HUES6 (cell line): ENCODE measurements around the gene GAGE12J.
"Not testable (repeated sequence)": the region's sequence is repeated elsewhere in the genome, so short reads cannot be mapped to it uniquely, and the experiment has no call there.

Experiments
- H3K27ac ChIP-seq: 2 replicates; pipeline ENCODE4 v1.7.0; 2013; ENCODE audit warnings: low read depth, mild to moderate bottlenecking, low read length, inconsistent platforms
- H3K27me3 ChIP-seq: 2 replicates; pipeline ENCODE4 v1.6.1; 2013; ENCODE audit warnings: low read length; ENCODE audit not compliant: control insufficient read depth, insufficient read depth
- H3K36me3 ChIP-seq: 2 replicates; pipeline ENCODE4 v1.6.1; 2013; ENCODE audit warnings: low read length; ENCODE audit not compliant: control insufficient read depth, insufficient read depth
- H3K4me1 ChIP-seq: 2 replicates; pipeline ENCODE4 v1.6.1; 2013; ENCODE audit warnings: low read length; ENCODE audit not compliant: control insufficient read depth, insufficient read depth
- H3K4me3 ChIP-seq: 2 replicates; pipeline ENCODE4 v1.5.1; 2013; ENCODE audit warnings: low read depth, low read length
- H3K9ac ChIP-seq: one replicate; pipeline ENCODE4 v1.6.1; 2013; ENCODE audit warnings: mild to moderate bottlenecking, low read length
- H3K9me3 ChIP-seq: 2 replicates; pipeline ENCODE4 v1.6.1; 2013; ENCODE audit warnings: low read depth, low read length; ENCODE audit not compliant: control insufficient read depth, insufficient read depth

Gene GAGE12J

DNA sequence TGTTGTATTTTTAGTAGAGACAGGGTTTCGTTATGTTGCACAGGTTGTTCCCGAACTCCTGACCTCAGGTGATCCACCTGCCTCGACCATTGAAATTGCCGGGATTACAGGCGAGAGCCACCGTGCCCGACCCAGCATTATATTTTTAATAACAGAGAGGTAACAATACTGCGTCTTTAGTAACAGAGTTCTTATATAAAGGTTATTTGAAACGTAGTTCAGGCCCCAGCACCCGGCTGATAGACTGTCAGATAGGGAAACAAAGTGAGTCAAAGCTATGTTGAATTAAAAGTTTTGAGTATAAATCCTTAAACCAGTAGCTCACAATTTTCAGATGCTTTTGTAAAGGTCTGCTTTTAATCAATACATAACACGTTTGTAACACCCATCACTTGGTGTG lies 24.3 kb downstream of the GAGE12J start:
- H3K36me3 ChIP-seq, H3K4me1 ChIP-seq, H3K27me3 ChIP-seq, H3K9ac ChIP-seq, H3K27ac ChIP-seq, H3K9me3 ChIP-seq, H3K4me3 ChIP-seq: not testable (repeated sequence)
